Gastrocnemius medialis (tissue), 4 donors: ENCODE measurements around the gene IRAK1. TPM values are rescaled to one million over a fixed set of nuclear protein-coding genes. Genes with fewer than 3 reads are reported as not detected.

Experiments
- ATAC-seq, 2 donors: fragments of 150-250 bp; one replicate each; pipeline ENCODE4 v1.9.1; 2016
- DNase-seq, 2 donors: peaks; one replicate each; pipeline ENCODE4 v3.0.0-alpha.2; 2019
- H3K27ac ChIP-seq, 4 donors: fragments of 200-600 bp; sonication (generic); 1 replicate in 1 of 4; 2 replicates in 3 of 4; pipeline ENCODE4 v1.5.1; 2016 to 2018; ENCODE audit warnings: mild to moderate bottlenecking in 2 of 4, moderate library complexity in 1 of 4
- H3K27me3 ChIP-seq, 3 donors: fragments of 200-600 bp; sonication (generic) in 2 of 3; 1 replicate in 1 of 3; 2 replicates in 2 of 3; pipeline versions ENCODE4 v1.5.1 to v1.6.0; 2016 to 2019; ENCODE audit warnings: mild to moderate bottlenecking in 1 of 3, moderate library complexity in 1 of 3
- H3K36me3 ChIP-seq, 2 donors: fragments of 200-600 bp; sonication (generic) in 1 of 2; one replicate each; pipeline ENCODE4 v1.5.1; 2017 to 2018
- H3K4me1 ChIP-seq, 2 donors: fragments of 200-600 bp; sonication (generic) in 1 of 2; one replicate each; pipeline ENCODE4 v1.5.1; 2016 to 2017; ENCODE audit warnings: mild to moderate bottlenecking in 2 of 2
- H3K4me3 ChIP-seq, 4 donors: fragments of 200-600 bp; sonication (generic) in 3 of 4; 1 replicate in 1 of 4; 2 replicates in 3 of 4; pipeline ENCODE4 v1.5.1; 2016 to 2019; ENCODE audit warnings: mild to moderate bottlenecking in 2 of 4
- H3K9me3 ChIP-seq, 3 donors: fragments of 200-600 bp; sonication (generic) in 2 of 3; 1 replicate in 1 of 3; 2 replicates in 2 of 3; pipeline ENCODE4 v1.5.1; 2016 to 2019
- POLR2A ChIP-seq, 2 donors: fragments of 450-650 bp; IDR thresholded peaks; one replicate each; pipeline ENCODE4 v1.6.1; 2017; ENCODE audit warnings: antibody characterized with exemption in 2 of 2, mild to moderate bottlenecking in 2 of 2, moderate library complexity in 2 of 2
- in situ Hi-C, 4 donors: fragments of 200-750 bp; cut with MboI; loops; one replicate each; pipeline versions ENCODE4 v1.15.0 to v1.8.0; 2017; ENCODE audit warnings: low sequenced_read_pairs in 4 of 4
- intact Hi-C: fragments of 100-400 bp; cut with DNase I; formaldehyde crosslinking; loops from one replicate; pipeline ENCODE4 v1.15.1; 2023; ENCODE audit warnings: low total_unique reads
- total RNA-seq, 4 donors: library from RNA; depleted of rRNA; stranded (reverse); fragments of >200 nt; gene quantifications; one replicate each; pipeline versions ENCODE4 v1.1.0 to v1.2.3, GENCODE V29; 2016
- TF ChIP-seq, protein P1 (sequence below), 5 experiments: fragments of 450-650 bp in 3 of 5; fragments of 200-600 bp in 2 of 5; sonication (generic) in 2 of 5; IDR thresholded peaks in 4 of 5; conservative IDR thresholded peaks in 1 of 5; 1 replicate in 4 of 5; 2 replicates in 1 of 5; pipeline ENCODE4 v1.5.1; 2016 to 2019; ENCODE audit warnings: antibody characterized with exemption in 5 of 5, mild to moderate bottlenecking in 3 of 5, moderate library complexity in 3 of 5

Gene IRAK1
- total RNA-seq, 4 donors from 2014 or later: 73.9 to 157 (median 115) TPM

DNA sequence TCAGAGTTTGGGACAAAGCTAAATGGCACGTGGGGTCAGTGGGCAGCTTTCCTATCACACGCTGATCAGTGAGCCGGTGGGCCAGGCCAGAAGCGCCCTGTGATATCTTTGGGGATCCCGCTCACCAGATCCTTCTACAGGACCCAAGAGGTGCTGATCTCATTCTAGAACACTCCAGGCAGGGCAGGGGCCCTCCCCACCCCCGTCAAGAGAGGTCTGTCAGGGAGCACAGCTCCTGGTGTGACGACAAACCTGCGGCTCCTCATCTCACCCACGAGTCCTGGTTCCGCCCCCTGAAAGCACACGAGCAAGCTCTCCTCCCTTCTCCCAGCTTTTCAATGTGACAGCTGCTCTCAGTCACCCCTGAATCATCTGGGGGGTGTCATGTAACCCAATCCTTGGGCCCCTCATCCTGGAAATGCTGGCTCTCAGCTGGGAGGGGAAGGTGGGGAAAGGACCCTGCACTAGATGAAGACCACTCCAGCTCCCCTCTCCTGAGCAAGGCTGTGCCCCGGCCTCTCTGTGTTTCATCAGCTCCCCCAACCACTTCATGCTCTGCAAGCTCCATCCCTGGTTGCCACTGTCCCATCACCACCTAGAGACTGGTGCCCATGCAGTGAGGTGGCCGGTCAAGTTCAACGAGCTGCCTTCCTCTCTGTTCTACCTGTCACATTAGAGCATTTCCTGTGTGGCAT lies 52.7 kb downstream of the IRAK1 start:
- Histone ChIP-seq H3K9me3 (no peaks in the 10 kb centered on the region), H3K4me1 (peaks cover 36 to 42% of the 10 kb centered on the region in 2 donors), H3K27ac (peak overlapping the region; percentile 95 to 100 (median 98)), H3K4me3 (peak overlapping the region in 2 of 4 donors; percentile 1 to 28), H3K36me3 (peaks cover 0 to 9% of the 10 kb centered on the region in 2 donors), H3K27me3 (no peaks in the 10 kb centered on the region)
- intact Hi-C loops (loop anchor here (5.0 kb wide), 1 partner anchor 175 kb away; the partner anchor contains the start of genes IDH3G and SSR4), in situ Hi-C loops (loop anchor here in 3 of 4 donors (25.0 kb wide), 4 partner anchors 95 to 1005 kb away; partner anchors contain the start of genes IDH3G (in 2 of the 3), SRPK3 (in 2 of the 3), SSR4 (in 2 of the 3) and G6PD (in 1 of the 3))
- no peak for ATAC-seq
- TF ChIP-seq, protein P1, sequence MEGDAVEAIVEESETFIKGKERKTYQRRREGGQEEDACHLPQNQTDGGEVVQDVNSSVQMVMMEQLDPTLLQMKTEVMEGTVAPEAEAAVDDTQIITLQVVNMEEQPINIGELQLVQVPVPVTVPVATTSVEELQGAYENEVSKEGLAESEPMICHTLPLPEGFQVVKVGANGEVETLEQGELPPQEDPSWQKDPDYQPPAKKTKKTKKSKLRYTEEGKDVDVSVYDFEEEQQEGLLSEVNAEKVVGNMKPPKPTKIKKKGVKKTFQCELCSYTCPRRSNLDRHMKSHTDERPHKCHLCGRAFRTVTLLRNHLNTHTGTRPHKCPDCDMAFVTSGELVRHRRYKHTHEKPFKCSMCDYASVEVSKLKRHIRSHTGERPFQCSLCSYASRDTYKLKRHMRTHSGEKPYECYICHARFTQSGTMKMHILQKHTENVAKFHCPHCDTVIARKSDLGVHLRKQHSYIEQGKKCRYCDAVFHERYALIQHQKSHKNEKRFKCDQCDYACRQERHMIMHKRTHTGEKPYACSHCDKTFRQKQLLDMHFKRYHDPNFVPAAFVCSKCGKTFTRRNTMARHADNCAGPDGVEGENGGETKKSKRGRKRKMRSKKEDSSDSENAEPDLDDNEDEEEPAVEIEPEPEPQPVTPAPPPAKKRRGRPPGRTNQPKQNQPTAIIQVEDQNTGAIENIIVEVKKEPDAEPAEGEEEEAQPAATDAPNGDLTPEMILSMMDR (IDR thresholded peaks at IDR 0.05 in 4 of 5, conservative IDR thresholded peaks at IDR 0.05 in 1 of 5): no peak
- TF ChIP-seq POLR2A (IDR thresholded peaks at IDR 0.05): no peak
- no peak for DNase-seq

DNA sequence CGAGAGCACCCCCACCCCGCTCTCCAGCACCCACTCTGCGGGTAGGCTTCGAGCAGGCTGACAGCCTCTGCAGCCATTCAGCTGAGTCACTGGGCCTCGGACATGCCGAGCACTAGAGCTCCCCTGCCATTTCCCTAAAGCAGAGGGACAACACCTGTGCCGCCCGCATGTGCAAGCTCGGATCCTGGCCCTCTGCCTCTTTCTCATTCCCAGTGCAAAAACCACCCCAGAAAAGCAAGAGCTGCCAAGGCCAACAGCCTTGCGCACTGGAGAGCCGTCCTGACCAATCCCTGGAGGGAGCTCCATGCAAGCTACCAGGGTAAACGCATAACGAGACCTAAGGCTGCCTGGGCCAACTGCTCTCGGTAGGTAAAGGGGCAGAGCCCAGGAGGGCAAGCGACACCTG lies 53.4 kb downstream of the IRAK1 start:
- in situ Hi-C loops (loop anchor here in 3 of 4 donors (25.0 kb wide), 4 partner anchors 96 to 1004 kb away; partner anchors contain the start of genes IDH3G (in 2 of the 3), SRPK3 (in 2 of the 3), SSR4 (in 2 of the 3) and G6PD (in 1 of the 3)), intact Hi-C loops (loop anchor here (5.0 kb wide), 1 partner anchor 174 kb away; the partner anchor contains the start of genes IDH3G and SSR4)
- no peaks in the 10 kb centered on the region for H3K9me3 ChIP-seq
- peak overlapping the region in 1 of 4 donors; percentile 1 for H3K4me3 ChIP-seq
- peak overlapping the region; percentile 95 to 100 (median 98) for H3K27ac ChIP-seq
- peaks cover 0 to 16% of the 10 kb centered on the region in 2 donors for H3K36me3 ChIP-seq
- no peaks in the 10 kb centered on the region for H3K27me3 ChIP-seq
- H3K4me1 ChIP-seq: peaks cover 36 to 42% of the 10 kb centered on the region in 2 donors
- ATAC-seq: peak; percentile 30 to 42
- DNase-seq: peak; percentile 43 to 81
- peak in 1 of 2 donors; percentile 6 for TF ChIP-seq POLR2A (IDR thresholded peaks at IDR 0.05)
- TF ChIP-seq, protein P1 (IDR thresholded peaks at IDR 0.05 in 4 of 5, conservative IDR thresholded peaks at IDR 0.05 in 1 of 5): no peak

DNA sequence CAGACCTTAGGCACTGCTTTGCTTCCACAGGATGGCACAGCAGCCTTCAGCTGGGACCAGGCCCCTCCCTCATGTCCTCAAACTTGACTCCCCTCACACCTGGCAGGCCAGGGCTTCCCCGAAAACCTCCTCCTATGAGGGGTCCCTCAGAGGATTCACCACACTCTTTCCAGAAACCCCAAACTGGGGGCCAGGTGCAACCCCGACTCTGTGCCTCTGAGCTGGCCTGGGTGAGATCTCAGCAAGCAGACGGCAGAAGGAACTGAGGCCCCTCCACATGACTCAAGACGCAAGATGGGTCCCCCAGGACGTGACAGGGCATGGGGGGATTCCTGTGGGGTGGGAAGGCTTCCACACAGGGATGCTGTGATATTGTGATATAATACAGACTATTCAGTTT lies 54.3 kb downstream of the IRAK1 start:
- TF ChIP-seq, protein P1 (IDR thresholded peaks at IDR 0.05 in 4 of 5, conservative IDR thresholded peaks at IDR 0.05 in 1 of 5): no peak
- no peak for TF ChIP-seq POLR2A (IDR thresholded peaks at IDR 0.05)
- Histone ChIP-seq H3K27ac (peak overlapping the region; percentile 95 to 100 (median 98)), H3K36me3 (peaks cover 0 to 23% of the 10 kb centered on the region in 2 donors), H3K4me1 (peaks cover 36 to 42% of the 10 kb centered on the region in 2 donors), H3K9me3 (no peaks in the 10 kb centered on the region), H3K27me3 (no peaks in the 10 kb centered on the region), H3K4me3 (no peak overlapping the region)
- in situ Hi-C loops: loop anchor here in 3 of 4 donors (25.0 kb wide), 4 partner anchors 97 to 1003 kb away; partner anchors contain the start of genes IDH3G (in 2 of the 3), SRPK3 (in 2 of the 3), SSR4 (in 2 of the 3) and G6PD (in 1 of the 3)
- no peak for DNase-seq
- intact Hi-C loops: loop anchor here (5.0 kb wide), 1 partner anchor 173 kb away; the partner anchor contains the start of genes IDH3G and SSR4
- ATAC-seq: no peak

DNA sequence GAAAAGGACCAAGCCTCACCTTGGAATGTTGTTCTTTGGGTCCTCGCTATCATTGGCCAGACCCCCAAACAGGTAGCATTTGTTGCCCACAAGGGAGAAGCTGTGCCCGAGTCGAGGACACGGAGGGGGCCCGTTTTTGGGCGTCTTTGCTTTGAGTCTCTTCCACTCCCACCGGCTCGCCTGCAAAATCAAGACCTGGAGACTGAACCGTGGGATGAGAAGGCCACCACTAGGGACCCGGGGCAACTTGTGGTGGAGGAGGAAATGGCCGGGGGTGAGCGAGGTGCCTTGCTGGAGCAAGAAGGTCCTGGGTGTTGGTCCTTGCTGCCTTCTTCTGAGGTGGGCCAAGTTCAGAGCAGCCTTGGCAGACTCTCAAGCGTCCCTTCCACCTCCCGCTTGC lies 55.6 kb downstream of the IRAK1 start:
- Histone ChIP-seq H3K27me3 (no peaks in the 10 kb centered on the region), H3K27ac (peak overlapping the region in 2 of 4 donors; percentile 99 to 100), H3K36me3 (peaks cover 0 to 36% of the 10 kb centered on the region in 2 donors), H3K4me1 (peaks cover 32 to 34% of the 10 kb centered on the region in 2 donors), H3K4me3 (no peak overlapping the region), H3K9me3 (no peaks in the 10 kb centered on the region)
- DNase-seq: no peak
- no peak for TF ChIP-seq POLR2A (IDR thresholded peaks at IDR 0.05)
- TF ChIP-seq, protein P1 (IDR thresholded peaks at IDR 0.05 in 4 of 5, conservative IDR thresholded peaks at IDR 0.05 in 1 of 5): no peak
- in situ Hi-C loops (loop anchor here in 3 of 4 donors (25.0 kb wide), 4 partner anchors 98 to 1002 kb away; partner anchors contain the start of genes IDH3G (in 2 of the 3), SRPK3 (in 2 of the 3), SSR4 (in 2 of the 3) and G6PD (in 1 of the 3)), intact Hi-C loops (no loop called here)
- no peak for ATAC-seq
